HG03135 (cell line): ENCODE data around the gene PPFIA3.

Experiments used
- ATAC-seq: cut with Tn5 transposase; IDR thresholded peaks from one replicate; pipeline ENCODE4 v1.9.1; 2021; ENCODE audit warnings: mild to moderate bottlenecking, moderate library complexity; ENCODE audit not compliant: unreplicated experiment

PPFIA3 gene

GRCh38 chr19:49102303-49102702 lies 17.0 kb upstream of the PPFIA3 start:
- ATAC-seq, result no peak

GRCh38 chr19:49103331-49104085 lies 15.8 kb upstream of the PPFIA3 start:
- ATAC-seq, result no peak

GRCh38 chr19:49104229-49104864 lies 15.0 kb upstream of the PPFIA3 start:
- ATAC-seq, result no peak

GRCh38 chr19:49106648-49107135 lies 12.7 kb upstream of the PPFIA3 start:
- ATAC-seq, result no peak

- ATAC-seq, result no peak
Observed at GRCh38 chr19:49107625-49108459, 11.5 kb upstream of the PPFIA3 start.

- no peak for ATAC-seq
Observed at GRCh38 chr19:49109051-49109450, 10.3 kb upstream of the PPFIA3 start.

- no peak for ATAC-seq
Observed at GRCh38 chr19:49109569-49110233, 9.6 kb upstream of the PPFIA3 start.

- ATAC-seq, result no peak
Observed at GRCh38 chr19:49110567-49110966, 8.8 kb upstream of the PPFIA3 start.

GRCh38 chr19:49111218-49111998 lies 7.9 kb upstream of the PPFIA3 start:
- no peak for ATAC-seq

GRCh38 chr19:49113762-49114629 lies 5.3 kb upstream of the PPFIA3 start, which contains the start of gene LIN7B:
TSS of gene LIN7B (plus strand) at chr19:49114370. CDS start at chr19:49114405, 35 bp downstream.
- ATAC-seq, result no peak

GRCh38 chr19:49114630-49115363 lies 4.5 kb upstream of the PPFIA3 start:
- ATAC-seq, result no peak

- no peak for ATAC-seq
Observed at GRCh38 chr19:49116544-49116943, 2.8 kb upstream of the PPFIA3 start.

- no peak for ATAC-seq
Observed at GRCh38 chr19:49117677-49118564, 1.4 kb upstream of the PPFIA3 start.

- peak; percentile 74 for ATAC-seq
Observed at GRCh38 chr19:49118565-49119410, 556 bp upstream of the PPFIA3 start, which contains the start of gene C19orf73. TSS of gene C19orf73 (minus strand) at chr19:49119143. CDS start at chr19:49119022, 121 bp downstream.

GRCh38 chr19:49120325-49120683 lies 960 bp downstream of the PPFIA3 start:
- ATAC-seq, result no peak

- no peak for ATAC-seq
Observed at GRCh38 chr19:49120868-49121267, 1.5 kb downstream of the PPFIA3 start.
